ENCODE measurements around the gene SDF2L1. TPM values are rescaled to one million over a fixed set of nuclear protein-coding genes. Genes with fewer than 3 reads are reported as not detected.

Gene SDF2L1
- total and polyA plus RNA-seq, 10 of the 15 experiments (the other 5 are each of a cell fraction or from before 2014, with no cell fraction given) = 3.0 to 214 (median 55.5) TPM

- DNase-seq (ENCODE audit: low read depth, low spot score) = no peak
- SMC1A ChIA-PET (ENCODE audit: uncharacterized antibody, unreplicated experiment) = no interaction called here
- H3K27ac ChIP-seq (ENCODE audit: control insufficient read depth, insufficient read depth) = no peak overlapping the region
- H3K36me3 ChIP-seq (ENCODE audit: control insufficient read depth in 2 of 2, insufficient read depth in 2 of 2, low read length in 1 of 2) = peaks cover 12 to 17% of the 10 kb centered on the region in 2 experiments
- no TSS peak for BruUV-seq (replicated peaks)
- no peak for ATAC-seq
- no peaks in the 10 kb centered on the region for H3K4me1 ChIP-seq (ENCODE audit: control insufficient read depth, insufficient read depth, low read length)
- CTCF ChIA-PET = interaction anchor here (1.1 kb wide), 1 partner anchor 32 kb away, joined by 3 read pairs; no protein-coding TSS in a partner anchor
- RAD21 ChIA-PET (ENCODE audit: unreplicated experiment) = no interaction called here
- TF ChIP-seq CBX5 (IDR thresholded peaks at IDR 0.05; ENCODE audit: low read depth) (no peak), MXI1 (IDR thresholded peaks at IDR 0.05; ENCODE audit: low read depth, low read length) (no peak), BCL3 (IDR thresholded peaks at IDR 0.05; ENCODE audit: borderline replicate concordance, insufficient read depth, low read depth, low read length, poor library complexity, severe bottlenecking) (no peak), NFYB (IDR thresholded peaks at IDR 0.05; ENCODE audit: insufficient read depth, low read depth, low read length) (no peak), IRF3 (IDR thresholded peaks at IDR 0.05) (no peak), RBBP5 (conservative IDR thresholded peaks at IDR 0.05) (no peak), ZNF24 (IDR thresholded peaks at IDR 0.05) (no peak), KDM1A (IDR thresholded peaks at IDR 0.05; ENCODE audit: borderline replicate concordance) (no peak)
- no peak overlapping the region for H2AFZ ChIP-seq (ENCODE audit: control insufficient read depth, low read depth, low read length)
- no peak overlapping the region for H3K9ac ChIP-seq (ENCODE audit: control insufficient read depth, insufficient read depth, low read length)
- no peaks in the 10 kb centered on the region for H3K9me3 ChIP-seq (replicated peaks; ENCODE audit: control insufficient read depth, insufficient read depth, low read length)
- H4K20me1 ChIP-seq (ENCODE audit: control insufficient read depth, insufficient read depth) = no peaks in the 10 kb centered on the region
- intact Hi-C loops (cut with micrococcal nuclease; ENCODE audit: unreplicated experiment) = no loop called here
- in situ Hi-C loops (cut with MboI) = no loop called here
- no peak overlapping the region for H3K4me2 ChIP-seq (ENCODE audit: control insufficient read depth, insufficient read depth)
- WGBS (ENCODE audit: insufficient coverage, insufficient replicate concordance, low lambda C conversion rate, missing lambda C conversion rate) = 99% methylated on average over 4 of the region's 4 CpGs
- no peak overlapping the region for H3K4me3 ChIP-seq
- H3K79me2 ChIP-seq (ENCODE audit: control insufficient read depth, insufficient read depth, low read length) = no peaks in the 10 kb centered on the region
- POLR2A ChIA-PET = interaction anchor here (0.7 kb wide), 1 partner anchor 26 kb away, joined by 3 read pairs; no protein-coding TSS in a partner anchor
- no peak for FAIRE-seq
- H3K27me3 ChIP-seq (replicated peaks in 1 of 2; ENCODE audit: control insufficient read depth in 2 of 2, insufficient read depth in 2 of 2, low read length in 1 of 2) = no peaks in the 10 kb centered on the region
These were observed 37.3 kb downstream of the SDF2L1 start for GRCh38 chr22:21679383-21679782.

Measured in GM12878 (cell line).